Mononuclear cell (primary cell): ENCODE results near the gene ZNF543. TPM values are rescaled to one million over a fixed set of nuclear protein-coding genes. Genes with fewer than 3 reads are reported as not detected.

ENCODE experiments used
- total RNA-seq: library from RNA; depleted of rRNA; stranded (reverse); fragments of >200 nt; gene quantifications from one replicate; pipeline ENCODE4 v1.2.3, GENCODE V29; 2012

The ZNF543 gene
- total RNA-seq, 1 donor = 5.6 TPM

Other genes with a start within 250 kb of the ZNF543 start
- gene USP29, start 200.5 kb upstream of the ZNF543 start, total RNA-seq = not detected
- 0.10 TPM for gene ZIM3, start 175.3 kb upstream of the ZNF543 start, total RNA-seq
- not detected for gene DUXA, start 153.0 kb upstream of the ZNF543 start, total RNA-seq
- gene ZNF264, start 129.0 kb upstream of the ZNF543 start, total RNA-seq = 37.5 TPM
- gene AURKC, start 89.4 kb upstream of the ZNF543 start, total RNA-seq = 0.31 TPM
- gene ZNF805, start 79.8 kb upstream of the ZNF543 start, total RNA-seq = 78.5 TPM
- 90.5 TPM for gene ZNF460, start 40.0 kb upstream of the ZNF543 start, total RNA-seq
- gene ZNF304, start 30.8 kb downstream of the ZNF543 start, total RNA-seq = 4.5 TPM
- gene TRAPPC2B, start 43.1 kb downstream of the ZNF543 start, total RNA-seq = 10.9 TPM
- gene ZNF547, start 43.1 kb downstream of the ZNF543 start, total RNA-seq = 1.0 TPM
- 46.3 TPM for gene ZNF548, start 69.4 kb downstream of the ZNF543 start, total RNA-seq
- 8.1 TPM for gene ZNF17, start 90.7 kb downstream of the ZNF543 start, total RNA-seq
- 5.0 TPM for gene ZNF749, start 114.9 kb downstream of the ZNF543 start, total RNA-seq
- 0.21 TPM for gene VN1R1, start 136.7 kb downstream of the ZNF543 start, total RNA-seq
- gene ZNF772, start 157.1 kb downstream of the ZNF543 start, total RNA-seq = 2.6 TPM
- gene ZNF419, start 167.3 kb downstream of the ZNF543 start, total RNA-seq = 7.6 TPM
- 11.3 TPM for gene ZNF773, start 179.5 kb downstream of the ZNF543 start, total RNA-seq
- 8.1 TPM for gene ZNF549, start 206.9 kb downstream of the ZNF543 start, total RNA-seq
- 13.5 TPM for gene ZNF550, start 239.4 kb downstream of the ZNF543 start, total RNA-seq